ENCODE measurements around the gene SDF2L1.
"Not testable (repeated sequence)": the region's sequence is repeated elsewhere in the genome, so short reads cannot be mapped to it uniquely, and the experiment has no call there.

SDF2L1 gene

GRCh38 chr22:21641789-21642583 lies at the start of gene SDF2L1:
Gene SDF2L1, plus strand, starts transcription at chr22:21642302. Its CDS starts 35 bp downstream, at chr22:21642337.
- peak; percentile 99 for DNase-seq

GRCh38 chr22:21592422-21592821 lies 49.7 kb upstream of the SDF2L1 start:
- DNase-seq: no peak

- no peak for DNase-seq
These were observed 48.5 kb upstream of the SDF2L1 start for GRCh38 chr22:21593406-21594232.

GRCh38 chr22:21594865-21595452 lies 47.1 kb upstream of the SDF2L1 start:
- no peak for DNase-seq

- not testable (repeated sequence) for DNase-seq
These were observed 45.6 kb upstream of the SDF2L1 start for GRCh38 chr22:21596356-21597135.

- DNase-seq: no peak
These were observed 43.8 kb upstream of the SDF2L1 start for GRCh38 chr22:21598302-21598701.

GRCh38 chr22:21599053-21599893 lies 42.8 kb upstream of the SDF2L1 start:
- no peak for DNase-seq

GRCh38 chr22:21602579-21602978 lies 39.5 kb upstream of the SDF2L1 start:
- DNase-seq: no peak

- DNase-seq: no peak
These were observed 38.1 kb upstream of the SDF2L1 start for GRCh38 chr22:21603973-21604372.

- DNase-seq: no peak
These were observed 36.1 kb upstream of the SDF2L1 start for GRCh38 chr22:21605887-21606564.

- no peak for DNase-seq
These were observed 35.3 kb upstream of the SDF2L1 start for GRCh38 chr22:21606775-21607174.

GRCh38 chr22:21609556-21610157 lies 32.4 kb upstream of the SDF2L1 start:
- not testable (repeated sequence) for DNase-seq

- no peak for DNase-seq
These were observed 30.7 kb upstream of the SDF2L1 start for GRCh38 chr22:21611210-21611977.

- DNase-seq: no peak
These were observed 29.2 kb upstream of the SDF2L1 start for GRCh38 chr22:21612858-21613257.

- no peak for DNase-seq
These were observed 28.4 kb upstream of the SDF2L1 start for GRCh38 chr22:21613553-21614233.

GRCh38 chr22:21615731-21616130 lies 26.4 kb upstream of the SDF2L1 start:
- DNase-seq: no peak

- not testable (repeated sequence) for DNase-seq
These were observed 24.8 kb upstream of the SDF2L1 start for GRCh38 chr22:21617337-21617736.

- DNase-seq: no peak
These were observed 21.1 kb upstream of the SDF2L1 start for GRCh38 chr22:21621025-21621424.
